SJSA1 (cell line): ENCODE data around the gene GOLGA8N. TPM values are rescaled to one million over a fixed set of nuclear protein-coding genes. Genes with fewer than 3 reads are reported as not detected.
"Not testable (repeated sequence)": the region's sequence is repeated elsewhere in the genome, so short reads cannot be mapped to it uniquely, and the experiment has no call there.

Experiments
- DNase-seq, 2 experiments: peaks; one replicate each; pipeline ENCODE4 v3.0.0-alpha.2; 2015 to 2020; ENCODE audit warnings: low spot score in 2 of 2, low read depth in 1 of 2
- H3K27ac ChIP-seq: fragments of 250-450 bp; sonication (Bioruptor Pico); 2 replicates; pipeline ENCODE4 v1.5.1; 2020; ENCODE audit warnings: mild to moderate bottlenecking, moderate library complexity
- H3K27me3 ChIP-seq: fragments of 250-450 bp; sonication (Bioruptor Pico); replicated peaks from 2 replicates; pipeline ENCODE4 v1.5.1; 2020; ENCODE audit warnings: mild to moderate bottlenecking, moderate library complexity
- H3K36me3 ChIP-seq: fragments of 250-450 bp; sonication (Bioruptor Pico); 2 replicates; pipeline ENCODE4 v1.5.1; 2020; ENCODE audit warnings: mild to moderate bottlenecking
- H3K4me1 ChIP-seq: fragments of 250-450 bp; sonication (Bioruptor Pico); replicated peaks from 2 replicates; pipeline ENCODE4 v1.6.1; 2021; ENCODE audit warnings: mild to moderate bottlenecking
- H3K4me3 ChIP-seq: fragments of 250-450 bp; sonication (Bioruptor Pico); 2 replicates; pipeline ENCODE4 v1.5.1; 2020; ENCODE audit warnings: mild to moderate bottlenecking
- H3K9me3 ChIP-seq: fragments of 250-450 bp; sonication (Bioruptor Pico); replicated peaks from 2 replicates; pipeline ENCODE4 v1.5.1; 2020; ENCODE audit warnings: mild to moderate bottlenecking
- total RNA-seq: library from RNA; depleted of rRNA; stranded (reverse); fragments of >200 nt; shearing (Covaris generic); gene quantifications from 2 replicates; pipeline ENCODE4 v1.2.3, GENCODE V29; 2014; rRNA removed

GOLGA8N gene
- 1.9 and 2.5 TPM in 2 replicates for total RNA-seq

- not testable (repeated sequence) for H3K9me3 ChIP-seq, H3K4me3 ChIP-seq, H3K27ac ChIP-seq, H3K36me3 ChIP-seq, H3K27me3 ChIP-seq, H3K4me1 ChIP-seq, DNase-seq
Observed at GRCh38 chr15:32593151-32593550, at the start of gene GOLGA8N. Gene GOLGA8N, plus strand, starts transcription at chr15:32593456.

- H3K9me3 ChIP-seq, H3K36me3 ChIP-seq, DNase-seq, H3K4me3 ChIP-seq, H3K27me3 ChIP-seq, H3K27ac ChIP-seq, H3K4me1 ChIP-seq: not testable (repeated sequence)
Observed at GRCh38 chr15:32543456-32543855, 49.8 kb upstream of the GOLGA8N start.

GRCh38 chr15:32545129-32545528, 48.1 kb upstream of the GOLGA8N start:
- not testable (repeated sequence) for H3K27ac ChIP-seq, H3K4me3 ChIP-seq, H3K4me1 ChIP-seq, H3K36me3 ChIP-seq, H3K27me3 ChIP-seq, H3K9me3 ChIP-seq, DNase-seq

GRCh38 chr15:32554587-32554986, 38.7 kb upstream of the GOLGA8N start:
- H3K9me3 ChIP-seq, H3K27ac ChIP-seq: not testable (repeated sequence)

GRCh38 chr15:32562198-32562597, 31.1 kb upstream of the GOLGA8N start:
- H3K4me3 ChIP-seq, H3K9me3 ChIP-seq, H3K27ac ChIP-seq, H3K4me1 ChIP-seq, H3K27me3 ChIP-seq, DNase-seq, H3K36me3 ChIP-seq: not testable (repeated sequence)

More at GRCh38 chr15:32554587-32554986, 38.7 kb upstream of the GOLGA8N start:
- H3K4me3 ChIP-seq, H3K36me3 ChIP-seq, H3K27me3 ChIP-seq, H3K4me1 ChIP-seq, DNase-seq: not testable (repeated sequence)

- not testable (repeated sequence) for H3K4me1 ChIP-seq, H3K27me3 ChIP-seq, H3K9me3 ChIP-seq, H3K4me3 ChIP-seq, H3K27ac ChIP-seq, DNase-seq, H3K36me3 ChIP-seq
Observed at GRCh38 chr15:32568988-32569387, 24.3 kb upstream of the GOLGA8N start.

- H3K4me3 ChIP-seq, DNase-seq, H3K9me3 ChIP-seq, H3K27me3 ChIP-seq, H3K4me1 ChIP-seq, H3K27ac ChIP-seq, H3K36me3 ChIP-seq: not testable (repeated sequence)
Observed at GRCh38 chr15:32578482-32578881, 14.8 kb upstream of the GOLGA8N start.

GRCh38 chr15:32585844-32586243, 7.4 kb upstream of the GOLGA8N start:
- DNase-seq, H3K9me3 ChIP-seq, H3K4me3 ChIP-seq, H3K36me3 ChIP-seq, H3K4me1 ChIP-seq, H3K27me3 ChIP-seq, H3K27ac ChIP-seq: not testable (repeated sequence)

- not testable (repeated sequence) for H3K27ac ChIP-seq, DNase-seq, H3K4me1 ChIP-seq, H3K4me3 ChIP-seq, H3K27me3 ChIP-seq, H3K36me3 ChIP-seq, H3K9me3 ChIP-seq
Observed at GRCh38 chr15:32609518-32609917, 16.3 kb downstream of the GOLGA8N start.

- H3K4me1 ChIP-seq, H3K27ac ChIP-seq, H3K4me3 ChIP-seq, H3K36me3 ChIP-seq, H3K27me3 ChIP-seq, H3K9me3 ChIP-seq: not testable (repeated sequence)
- peak in 1 of 2 experiments; percentile 35 for DNase-seq
Observed at GRCh38 chr15:32610719-32611118, 17.5 kb downstream of the GOLGA8N start.

GRCh38 chr15:32614712-32615050, 21.4 kb downstream of the GOLGA8N start:
- not testable (repeated sequence) for H3K27me3 ChIP-seq, H3K36me3 ChIP-seq, H3K9me3 ChIP-seq, DNase-seq, H3K4me1 ChIP-seq
- Histone ChIP-seq H3K4me3 (peak overlapping the region; percentile 51), H3K27ac (peak overlapping the region; percentile 98)

GRCh38 chr15:32615051-32615870, 22.0 kb downstream of the GOLGA8N start, which contains the start of gene ARHGAP11A:
Gene ARHGAP11A, plus strand, starts transcription at chr15:32615504. Its CDS starts 708 bp downstream, at chr15:32616212.
- Histone ChIP-seq H3K27ac (peak within 1 kb of the TSS; percentile 98), H3K4me3 (peak within 1 kb of the TSS; percentile 51)
- H3K36me3 ChIP-seq, H3K27me3 ChIP-seq, H3K9me3 ChIP-seq, H3K4me1 ChIP-seq: not testable (repeated sequence)
- DNase-seq, result peak; percentile 89 to 99

- H3K4me3 ChIP-seq, result peak overlapping the region; percentile 51
- H3K27ac ChIP-seq, result peak overlapping the region; percentile 78
- not testable (repeated sequence) for H3K9me3 ChIP-seq, DNase-seq, H3K27me3 ChIP-seq, H3K36me3 ChIP-seq, H3K4me1 ChIP-seq
Observed at GRCh38 chr15:32615871-32616426, 22.7 kb downstream of the GOLGA8N start.

GRCh38 chr15:32636410-32636809, 43.2 kb downstream of the GOLGA8N start:
- Histone ChIP-seq H3K4me3 (no peak overlapping the region), H3K27me3 (no peaks in the 10 kb centered on the region), H3K36me3 (peaks cover 82% of the 10 kb centered on the region), H3K9me3 (no peaks in the 10 kb centered on the region), H3K4me1 (no peaks in the 10 kb centered on the region), H3K27ac (no peak overlapping the region)
- no peak for DNase-seq
